HG02981 (cell line): ENCODE data around the gene KSR1.

Source experiments
- ATAC-seq: cut with Tn5 transposase; IDR thresholded peaks from one replicate; pipeline ENCODE4 v1.9.1; 2021; ENCODE audit warnings: mild to moderate bottlenecking, moderate library complexity; ENCODE audit not compliant: unreplicated experiment

Gene KSR1

DNA sequence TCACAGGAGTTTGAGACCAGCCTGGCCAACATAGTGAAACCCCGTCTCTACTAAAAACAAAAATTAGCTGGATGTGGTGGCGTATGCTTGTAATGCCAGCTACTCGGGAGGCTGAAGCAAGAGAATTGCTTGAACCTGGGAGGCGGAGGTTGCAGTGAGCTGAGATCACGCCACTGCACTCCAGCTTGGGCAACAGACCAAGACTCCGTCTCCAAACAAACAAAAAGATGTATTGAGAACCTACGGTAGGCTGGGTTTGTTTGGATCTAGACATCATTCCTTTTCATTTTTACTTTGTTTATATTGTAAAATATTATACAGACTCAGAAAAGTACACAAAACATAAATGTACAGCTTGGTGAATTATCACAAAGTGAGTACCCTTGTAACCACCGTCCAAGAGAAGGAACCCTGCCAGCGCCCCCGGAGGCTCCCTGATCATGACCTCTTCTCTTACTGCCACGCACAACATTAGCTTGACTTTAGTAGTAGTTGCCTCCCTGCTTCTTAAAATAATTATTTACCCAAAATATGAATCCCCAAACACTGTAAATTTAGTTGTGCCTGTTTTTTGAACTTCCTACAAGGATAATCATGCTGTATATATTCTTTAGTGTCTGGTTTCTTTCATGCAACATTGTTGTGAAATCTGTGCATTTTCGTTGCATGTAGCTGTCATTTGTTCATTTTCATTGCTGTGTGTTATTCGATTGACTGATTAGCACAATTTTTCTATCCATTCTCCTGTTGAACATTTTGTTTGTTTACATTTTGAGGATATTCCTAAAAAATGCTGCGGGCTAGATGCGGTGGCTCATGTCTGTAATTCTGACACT, 56.5 kb downstream of the KSR1 start:
- no peak for ATAC-seq

DNA sequence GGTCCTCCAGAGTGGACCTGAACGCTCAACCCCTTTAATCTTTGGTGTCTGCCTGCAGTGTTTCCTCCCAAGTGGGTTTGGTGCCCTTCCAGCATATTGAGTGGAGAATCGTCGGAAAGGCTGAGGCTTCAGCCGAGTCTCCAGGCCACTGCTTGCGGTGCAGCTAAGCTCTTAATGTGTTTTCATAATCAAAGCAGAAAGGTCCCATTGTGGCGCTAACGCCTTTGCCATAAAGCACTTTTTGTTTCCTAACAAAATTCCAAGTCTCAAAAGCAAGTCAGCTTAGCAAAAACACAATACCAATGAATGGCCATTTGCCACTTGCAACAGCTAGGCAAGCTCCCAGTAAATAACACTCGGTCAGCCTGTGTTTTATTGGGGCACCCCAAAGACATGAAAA, 57.6 kb downstream of the KSR1 start:
- no peak for ATAC-seq

DNA sequence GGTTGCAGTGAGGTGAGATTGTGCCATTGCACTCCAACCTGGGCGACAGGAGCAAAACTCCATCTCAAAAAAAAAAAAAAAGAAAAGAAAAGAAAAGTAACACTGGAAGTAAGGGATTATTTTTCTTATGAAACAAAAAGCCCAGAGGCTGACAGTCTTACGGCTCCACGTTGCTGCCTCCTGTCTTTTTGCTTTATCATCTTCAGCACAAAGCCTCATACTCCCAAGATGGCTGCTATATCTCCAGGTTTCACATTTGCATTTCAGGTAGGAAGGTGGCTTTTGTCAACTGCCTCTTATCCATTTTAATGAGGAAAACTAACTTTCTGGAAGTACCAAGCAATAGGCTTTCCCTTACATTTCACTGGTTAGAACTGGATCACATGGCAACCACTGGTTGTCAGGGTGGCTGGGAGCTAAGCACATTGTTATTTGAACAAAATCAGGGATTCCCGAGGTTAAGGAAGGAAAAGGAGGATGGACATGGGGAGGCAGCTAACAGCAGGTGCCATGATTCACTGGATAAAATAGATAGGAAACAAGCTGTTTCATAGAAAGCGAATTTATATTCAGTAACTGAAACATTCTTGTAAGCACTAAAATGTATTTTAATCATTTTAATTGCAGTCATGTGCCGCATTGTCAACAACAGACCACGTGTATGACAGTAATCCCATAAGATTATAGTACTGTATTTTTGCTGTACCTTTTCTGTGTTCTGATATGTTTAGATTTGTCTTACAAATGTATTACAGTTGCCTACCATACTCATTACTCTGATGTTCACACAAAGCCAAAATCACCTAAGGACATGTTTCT, 58.6 kb downstream of the KSR1 start:
- no peak for ATAC-seq

DNA sequence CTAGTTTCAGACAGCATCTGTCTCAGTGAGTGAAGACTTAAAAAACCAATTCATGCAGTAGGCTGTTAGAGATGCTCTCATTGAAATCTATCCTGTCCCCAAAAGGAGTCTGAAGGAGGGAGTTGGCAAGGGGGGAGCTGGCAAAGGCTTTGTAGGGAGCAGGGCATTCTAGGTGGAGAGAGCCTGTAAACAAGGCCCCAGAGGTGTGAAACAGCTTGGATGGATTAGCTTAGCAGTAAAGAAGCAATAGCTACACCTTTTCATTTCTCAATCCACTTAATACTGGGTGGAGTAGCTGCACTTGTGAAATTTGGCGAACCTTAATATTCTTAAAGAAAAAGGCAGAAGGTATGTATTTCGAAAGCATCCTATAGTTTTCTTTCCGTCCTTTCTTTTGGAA, 61.8 kb downstream of the KSR1 start:
- ATAC-seq = no peak

DNA sequence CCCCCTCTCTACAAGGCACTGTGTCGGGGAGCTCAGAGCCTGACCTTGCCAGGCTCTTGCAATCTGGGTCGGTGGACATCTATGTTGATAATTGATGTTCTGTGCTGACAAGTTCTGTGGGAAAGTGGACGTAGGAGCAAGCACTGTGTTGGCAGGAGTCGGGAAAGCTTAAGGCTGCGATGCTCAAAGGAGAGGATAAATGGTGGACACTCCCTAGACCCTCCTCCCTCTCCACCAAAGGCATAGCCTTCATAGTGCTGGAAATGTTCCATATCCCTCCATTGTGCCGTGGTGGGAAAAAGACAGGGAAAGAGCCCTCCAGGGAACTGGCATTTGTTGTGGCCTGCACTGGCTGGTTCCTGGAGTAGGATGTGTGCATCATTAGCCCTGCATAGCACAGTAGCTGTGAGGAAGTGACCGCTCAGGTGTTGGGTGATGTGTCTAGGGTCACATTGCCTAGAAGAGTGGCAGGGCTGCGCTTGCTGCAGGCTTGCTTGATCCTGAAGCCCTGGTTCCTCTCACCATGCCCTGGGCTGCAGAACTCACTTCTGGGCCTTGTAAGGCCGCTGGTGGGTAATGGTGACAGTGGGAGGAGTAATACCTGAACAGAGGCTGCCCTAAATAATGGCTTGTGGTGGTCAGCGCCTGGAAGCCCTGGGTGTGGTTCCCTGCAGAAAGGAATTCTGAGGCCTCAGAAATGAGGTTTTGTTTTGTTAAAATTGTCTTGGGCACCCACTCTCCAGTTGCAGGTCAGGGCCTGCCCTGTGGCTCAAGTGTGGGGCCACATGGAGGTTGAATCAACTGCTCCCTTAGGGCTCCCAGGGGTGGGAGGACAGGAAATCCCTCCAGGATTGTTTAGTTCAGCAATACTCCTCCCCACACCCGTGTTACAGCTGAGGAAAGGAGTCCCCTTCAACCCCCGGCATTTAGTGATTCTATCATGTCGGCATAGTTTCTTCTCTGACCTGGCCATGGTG, 62.6 kb downstream of the KSR1 start:
- ATAC-seq = no peak

GRCh38 chr17:27519550-27519949, 63.3 kb downstream of the KSR1 start:
- no peak for ATAC-seq

DNA sequence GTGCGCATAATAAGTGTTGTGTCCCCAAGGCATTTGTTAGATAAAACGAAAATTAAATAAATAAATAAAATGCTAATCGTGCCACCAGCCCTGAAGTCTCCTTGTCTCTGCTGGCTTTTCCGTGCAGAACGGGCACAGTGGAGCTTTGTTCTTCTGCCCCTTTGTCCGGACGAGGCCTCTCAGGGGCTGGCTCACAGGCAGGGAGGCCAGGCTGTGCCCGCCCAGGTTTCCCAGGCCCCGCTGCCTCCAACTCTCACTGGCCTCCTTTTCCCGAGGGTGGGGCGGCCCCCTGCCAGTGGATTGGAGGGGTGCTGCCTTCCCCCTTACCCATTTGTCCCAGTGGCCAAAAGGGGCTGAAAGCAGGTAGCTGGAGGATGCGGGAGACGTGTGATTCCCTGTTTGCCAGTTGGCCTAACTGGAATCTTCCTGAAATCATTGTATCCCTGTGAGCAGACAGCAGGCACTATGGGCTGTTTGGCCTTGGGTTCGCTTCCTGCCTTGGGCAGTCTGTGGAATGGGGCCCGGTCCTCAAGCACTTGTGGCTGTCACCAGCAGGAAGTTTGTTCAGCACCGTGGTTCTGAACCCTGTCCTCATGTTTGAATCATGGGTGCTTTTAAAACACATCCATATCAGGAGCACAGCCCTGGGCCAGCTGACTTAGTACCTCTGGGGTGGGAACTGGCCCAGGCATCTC, 64.4 kb downstream of the KSR1 start:
- no peak for ATAC-seq

DNA sequence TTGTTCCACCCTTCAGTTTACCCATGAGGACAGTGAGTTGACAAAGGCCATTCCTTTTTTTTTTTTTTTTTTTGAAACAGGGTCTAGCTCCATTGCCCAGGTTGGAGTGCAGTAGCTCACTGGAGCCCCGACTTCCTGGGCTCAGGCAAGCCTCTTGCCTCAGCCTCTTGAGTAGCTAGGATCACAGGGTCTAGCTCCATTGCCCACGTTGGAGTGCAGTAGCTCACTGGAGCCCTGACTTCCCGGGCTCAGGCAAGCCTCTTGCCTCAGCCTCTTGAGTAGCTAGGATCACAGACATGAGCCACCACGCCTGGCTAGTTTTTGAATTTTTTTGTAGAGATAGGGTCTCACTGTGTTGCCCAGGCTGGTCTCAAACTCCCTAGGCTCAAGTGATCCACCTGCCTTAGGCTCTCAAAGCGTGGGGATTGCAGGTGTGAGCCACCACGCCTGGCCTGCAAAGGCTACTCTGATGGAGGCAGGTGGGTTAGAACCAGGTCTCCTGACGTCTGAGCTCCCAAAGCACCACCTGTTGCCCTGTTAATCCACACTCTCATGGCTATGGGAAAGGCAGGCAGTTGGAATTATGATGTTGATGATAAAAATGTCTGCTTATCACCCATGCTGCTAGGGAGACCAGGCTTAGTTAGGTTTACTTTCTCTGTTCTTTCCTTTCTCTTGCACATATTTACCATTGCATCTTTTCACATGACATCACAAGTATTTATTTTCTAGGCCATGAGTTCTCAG, 65.2 kb downstream of the KSR1 start:
- no peak for ATAC-seq

DNA sequence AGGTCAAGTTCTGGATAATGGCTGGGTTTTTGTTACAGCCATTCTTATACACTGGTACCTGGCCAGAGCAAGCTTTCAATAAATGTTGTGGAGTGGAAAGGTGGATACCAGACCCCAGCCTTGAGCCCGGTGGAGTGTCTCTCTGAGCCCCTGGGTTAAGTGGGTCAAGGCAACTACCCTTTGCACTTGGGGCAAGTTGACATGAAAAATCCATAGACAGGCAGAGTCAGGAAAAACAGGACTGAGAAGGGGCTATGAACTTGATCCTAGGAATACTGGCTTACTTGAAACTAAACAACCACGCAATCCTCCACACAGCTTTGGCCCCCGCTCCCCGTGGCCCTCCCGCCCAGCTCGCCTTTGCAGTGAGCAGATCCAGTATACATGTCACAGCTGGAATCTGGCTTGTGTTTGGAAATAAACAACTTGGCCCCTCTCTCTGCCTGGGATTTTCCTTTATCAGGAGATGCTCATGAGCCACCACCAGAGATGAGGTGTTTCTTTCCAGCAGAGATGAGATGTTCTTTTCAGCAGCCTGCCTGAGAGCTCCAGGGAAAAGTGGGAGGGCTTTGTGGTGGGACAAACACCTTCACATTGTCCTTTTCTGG, 65.9 kb downstream of the KSR1 start:
- no peak for ATAC-seq

- no peak for ATAC-seq
These were observed 67.5 kb downstream of the KSR1 start for GRCh38 chr17:27523712-27524111.

GRCh38 chr17:27524594-27524993, 68.3 kb downstream of the KSR1 start:
- ATAC-seq = no peak

- no peak for ATAC-seq
These were observed 69.1 kb downstream of the KSR1 start for GRCh38 chr17:27525316-27525715.

DNA sequence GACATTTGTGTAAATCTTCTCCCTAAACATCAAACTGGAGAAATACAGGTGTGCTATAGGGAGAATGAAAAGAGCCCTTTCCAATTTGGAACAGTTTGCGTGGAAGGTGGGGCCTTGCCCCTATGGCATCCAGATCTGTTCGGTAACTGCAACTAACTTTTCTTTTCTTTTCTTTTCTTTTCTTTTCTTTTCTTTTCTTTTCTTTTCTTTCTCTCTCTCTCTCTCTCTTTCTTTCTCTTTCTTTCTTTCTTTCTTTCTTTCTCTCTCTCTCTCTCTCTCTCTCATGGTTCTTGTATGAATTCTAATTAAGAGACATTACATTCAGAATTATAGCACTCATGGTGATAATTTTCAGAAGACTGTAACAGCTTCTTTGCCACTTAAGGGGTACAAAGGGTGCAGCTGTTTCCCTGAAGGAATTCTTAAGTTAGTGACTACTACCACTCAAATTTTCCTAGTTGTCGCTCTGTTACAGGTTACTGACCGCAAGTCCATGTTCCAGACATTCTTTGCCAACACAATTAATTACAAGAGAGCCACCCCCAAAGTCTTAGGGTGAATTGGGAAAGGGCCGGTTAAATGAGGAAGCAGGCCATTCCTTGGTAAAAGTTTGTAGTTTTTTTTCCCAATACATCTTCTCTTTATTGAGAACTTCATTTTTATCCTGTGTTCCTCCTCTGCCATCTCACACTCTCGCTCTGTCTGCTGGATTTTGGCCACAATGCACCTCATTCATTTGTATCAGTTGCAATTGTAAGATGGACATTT, 69.8 kb downstream of the KSR1 start:
- ATAC-seq = no peak

GRCh38 chr17:27526604-27527002, 70.4 kb downstream of the KSR1 start:
- ATAC-seq = no peak

- ATAC-seq = no peak
These were observed 73.1 kb downstream of the KSR1 start for GRCh38 chr17:27529230-27529796.

DNA sequence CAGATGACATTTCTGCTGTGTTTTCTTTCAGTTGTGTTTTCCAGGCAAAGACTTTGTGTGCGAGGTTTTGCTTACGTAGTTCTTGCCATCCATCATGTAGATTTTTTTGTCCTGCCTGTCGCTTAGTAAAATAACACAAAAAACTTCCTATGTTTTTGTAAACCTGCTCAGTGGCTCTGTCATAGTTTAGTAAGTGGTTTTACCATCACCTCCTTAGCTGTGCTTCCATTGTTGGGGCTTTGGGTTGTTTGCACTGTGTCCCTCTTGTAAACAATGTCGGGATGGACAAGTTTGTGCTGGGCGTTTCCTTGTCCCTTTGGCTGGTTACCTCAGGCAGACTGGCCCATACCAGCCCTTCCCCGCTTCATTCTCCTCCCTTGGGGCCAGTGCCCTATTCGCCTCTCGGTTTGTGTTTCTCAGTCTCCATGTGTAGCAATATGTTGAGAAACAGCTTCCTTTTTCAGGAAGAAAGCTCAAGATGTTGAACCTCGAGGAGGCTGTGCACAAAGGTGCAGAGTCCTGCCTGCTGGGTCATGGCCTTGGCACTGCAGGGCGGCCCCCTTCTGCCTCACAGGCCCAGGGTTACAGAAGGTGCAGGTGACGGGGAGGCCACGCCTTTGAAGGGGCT, 74.6 kb downstream of the KSR1 start:
- ATAC-seq = no peak

GRCh38 chr17:27531469-27531961, 75.3 kb downstream of the KSR1 start:
- no peak for ATAC-seq
